ENCODE data around the gene PRRT4.
A peak's percentile ranks its signal among the peaks of the same experiment; 100 is the strongest.

The PRRT4 gene

GRCh38 chr7:128343554-128344430 is 17.7 kb downstream of the PRRT4 start, which contains the start of gene RBM28:
RBM28 (minus strand) TSS chr7:128343908; CDS start chr7:128343793, 115 bp downstream.
- peak; percentile 87 for DNase-seq

- DNase-seq: no peak
Measured at GRCh38 chr7:128341733-128342132, 19.8 kb downstream of the PRRT4 start.

GRCh38 chr7:128335730-128336129 is 25.8 kb downstream of the PRRT4 start:
- DNase-seq: no peak

GRCh38 chr7:128324368-128324680 is 37.2 kb downstream of the PRRT4 start:
- DNase-seq: no peak

- DNase-seq: no peak
Measured at GRCh38 chr7:128323459-128324367, 37.8 kb downstream of the PRRT4 start.

- DNase-seq: no peak
Measured at GRCh38 chr7:128323040-128323439, 38.5 kb downstream of the PRRT4 start.

GRCh38 chr7:128322040-128322643 is 39.3 kb downstream of the PRRT4 start:
- DNase-seq: no peak

GRCh38 chr7:128321044-128321422 is 40.5 kb downstream of the PRRT4 start:
- DNase-seq: no peak

- no peak for DNase-seq
Measured at GRCh38 chr7:128318691-128319090, 42.8 kb downstream of the PRRT4 start.

GRCh38 chr7:128311013-128311412 is 50.5 kb downstream of the PRRT4 start:
- no peak for DNase-seq

GRCh38 chr7:128310499-128310898 is 51.0 kb downstream of the PRRT4 start:
- DNase-seq: no peak

- no peak for DNase-seq
Measured at GRCh38 chr7:128309976-128310375, 51.5 kb downstream of the PRRT4 start.

GRCh38 chr7:128309124-128309523 is 52.4 kb downstream of the PRRT4 start:
- no peak for DNase-seq

- DNase-seq: no peak
Measured at GRCh38 chr7:128307061-128307460, 54.4 kb downstream of the PRRT4 start.

- DNase-seq: no peak
Measured at GRCh38 chr7:128304212-128304611, 57.3 kb downstream of the PRRT4 start.

- DNase-seq: no peak
Measured at GRCh38 chr7:128303643-128304042, 57.8 kb downstream of the PRRT4 start.

GRCh38 chr7:128303133-128303532 is 58.4 kb downstream of the PRRT4 start:
- no peak for DNase-seq

GRCh38 chr7:128302139-128302538 is 59.4 kb downstream of the PRRT4 start:
- no peak for DNase-seq
